GM12874 (cell line): ENCODE data around the gene SMIM12.

Source experiments
- TF ChIP-seq, protein P1 (sequence below): IDR thresholded peaks from 2 replicates; pipeline ENCODE4 v1.5.1; 2011; ENCODE audit warnings: low read depth, mild to moderate bottlenecking, control low read depth, low read length, moderate library complexity; ENCODE audit not compliant: insufficient read depth

SMIM12 gene

DNA sequence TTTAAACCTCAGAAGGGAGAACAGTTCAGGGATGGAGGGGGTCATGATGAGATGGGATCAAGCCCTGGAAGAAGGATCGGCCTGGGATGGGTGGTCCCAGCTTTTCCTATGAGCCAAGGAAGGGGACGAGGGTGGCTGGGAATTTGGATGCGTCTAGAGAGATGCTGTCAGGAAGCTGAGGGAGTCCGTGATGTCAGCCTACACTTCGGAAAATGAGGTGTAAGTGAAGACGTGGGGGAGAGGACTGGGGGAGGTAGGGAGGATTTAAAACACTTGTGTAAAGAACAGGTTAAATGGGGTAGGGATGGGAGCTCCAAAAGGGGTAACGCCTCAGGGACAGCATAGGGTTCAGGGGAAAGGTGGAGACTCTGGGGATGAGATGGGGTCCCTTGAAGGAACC is 42.4 kb upstream of the SMIM12 start:
- TF ChIP-seq, protein P1, sequence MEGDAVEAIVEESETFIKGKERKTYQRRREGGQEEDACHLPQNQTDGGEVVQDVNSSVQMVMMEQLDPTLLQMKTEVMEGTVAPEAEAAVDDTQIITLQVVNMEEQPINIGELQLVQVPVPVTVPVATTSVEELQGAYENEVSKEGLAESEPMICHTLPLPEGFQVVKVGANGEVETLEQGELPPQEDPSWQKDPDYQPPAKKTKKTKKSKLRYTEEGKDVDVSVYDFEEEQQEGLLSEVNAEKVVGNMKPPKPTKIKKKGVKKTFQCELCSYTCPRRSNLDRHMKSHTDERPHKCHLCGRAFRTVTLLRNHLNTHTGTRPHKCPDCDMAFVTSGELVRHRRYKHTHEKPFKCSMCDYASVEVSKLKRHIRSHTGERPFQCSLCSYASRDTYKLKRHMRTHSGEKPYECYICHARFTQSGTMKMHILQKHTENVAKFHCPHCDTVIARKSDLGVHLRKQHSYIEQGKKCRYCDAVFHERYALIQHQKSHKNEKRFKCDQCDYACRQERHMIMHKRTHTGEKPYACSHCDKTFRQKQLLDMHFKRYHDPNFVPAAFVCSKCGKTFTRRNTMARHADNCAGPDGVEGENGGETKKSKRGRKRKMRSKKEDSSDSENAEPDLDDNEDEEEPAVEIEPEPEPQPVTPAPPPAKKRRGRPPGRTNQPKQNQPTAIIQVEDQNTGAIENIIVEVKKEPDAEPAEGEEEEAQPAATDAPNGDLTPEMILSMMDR: no peak

DNA sequence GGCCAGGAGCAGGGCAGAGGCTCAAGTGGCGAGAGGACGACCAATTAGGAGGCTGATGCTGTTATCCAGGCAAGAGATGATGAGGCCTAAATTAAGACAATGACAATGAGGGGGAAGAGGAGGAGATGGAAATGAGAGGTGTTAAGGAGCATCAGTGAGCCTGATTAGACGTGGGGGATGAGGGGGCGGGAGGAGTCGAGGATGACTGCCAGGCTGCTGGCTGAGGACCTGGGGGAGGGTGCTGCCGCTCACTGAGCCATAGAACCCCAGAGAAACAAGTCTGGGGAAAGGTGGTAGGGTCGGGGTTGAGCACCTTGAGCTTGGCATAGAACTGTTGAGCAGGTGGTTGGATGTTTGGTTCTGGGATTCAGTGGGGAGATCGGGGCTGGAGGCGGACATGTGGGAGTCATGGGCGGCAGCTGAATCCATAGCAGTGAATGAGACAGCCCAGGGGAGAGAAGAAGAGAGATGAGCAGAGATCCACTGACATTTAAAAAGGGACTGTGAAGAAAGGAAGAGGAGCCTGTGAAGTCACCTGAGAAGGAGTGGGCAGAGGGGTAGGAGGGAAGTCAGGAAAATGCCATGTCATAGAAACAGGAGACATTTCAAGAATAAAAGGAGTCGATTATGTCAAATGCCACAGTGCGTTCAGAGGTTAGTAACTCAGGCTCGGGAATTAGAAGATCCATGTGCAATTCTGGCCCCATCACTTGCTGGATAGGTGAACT is 41.4 kb upstream of the SMIM12 start:
- TF ChIP-seq, protein P1: no peak

DNA sequence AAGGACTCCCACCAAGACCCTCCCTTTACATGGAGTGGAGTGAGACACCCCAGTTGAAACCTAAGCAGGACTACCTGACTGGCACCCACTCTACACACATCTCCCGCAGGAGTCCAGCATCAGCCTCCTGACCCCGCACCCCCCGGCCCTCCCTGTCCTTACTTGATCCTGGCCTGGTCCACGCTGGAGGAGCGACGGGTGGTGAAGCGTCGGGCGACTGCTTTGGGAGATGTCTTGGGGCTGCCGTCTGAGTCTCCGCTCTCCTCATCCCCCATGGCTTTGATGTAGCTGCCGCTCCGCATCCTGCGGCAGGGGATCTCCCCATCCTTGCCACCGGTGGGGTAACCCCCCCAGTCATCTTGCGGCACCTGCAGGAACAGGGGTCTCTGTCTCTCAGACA is 40.4 kb upstream of the SMIM12 start:
- TF ChIP-seq, protein P1: no peak

DNA sequence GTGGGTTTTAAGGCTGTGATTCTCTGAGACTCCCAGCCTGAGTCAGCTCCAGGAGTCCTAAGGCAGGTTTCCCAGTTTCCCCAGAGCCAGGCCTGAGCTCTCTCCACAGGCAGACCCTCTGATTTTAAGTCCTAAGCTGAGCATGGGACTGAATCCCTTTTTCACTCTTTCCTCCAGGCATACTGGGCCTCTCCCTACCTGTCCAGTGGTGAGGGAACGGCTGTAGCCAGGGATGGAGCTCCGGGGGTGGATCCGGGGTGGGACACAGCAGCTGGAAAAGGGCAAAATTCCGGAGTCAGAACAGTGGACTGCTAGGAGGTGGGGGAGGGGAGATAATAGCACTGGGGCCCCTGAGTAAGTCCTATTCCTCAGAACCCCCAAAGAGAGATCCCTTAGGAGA is 39.9 kb upstream of the SMIM12 start:
- TF ChIP-seq, protein P1: no peak

DNA sequence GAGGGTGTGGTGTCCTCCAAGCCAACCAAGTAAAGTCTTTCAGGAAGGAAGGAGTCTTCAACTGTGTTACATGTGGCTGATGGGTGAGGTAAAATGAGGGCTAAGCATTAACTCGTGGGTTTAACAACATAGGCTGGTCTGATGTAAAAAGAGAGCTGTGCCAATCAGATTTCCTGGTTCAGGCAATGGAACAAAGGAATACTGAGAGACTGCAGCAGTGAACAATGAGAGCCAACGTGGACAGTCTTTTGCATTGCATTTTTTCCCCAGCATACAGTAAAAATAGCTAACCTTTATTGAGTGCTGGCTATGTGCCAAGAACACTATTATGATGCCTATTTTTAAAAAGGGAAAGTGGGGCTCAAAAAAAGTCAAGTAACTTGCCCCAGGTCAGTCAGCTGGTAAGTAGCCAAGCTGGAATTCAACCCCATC is 38.8 kb upstream of the SMIM12 start:
- TF ChIP-seq, protein P1: no peak

DNA sequence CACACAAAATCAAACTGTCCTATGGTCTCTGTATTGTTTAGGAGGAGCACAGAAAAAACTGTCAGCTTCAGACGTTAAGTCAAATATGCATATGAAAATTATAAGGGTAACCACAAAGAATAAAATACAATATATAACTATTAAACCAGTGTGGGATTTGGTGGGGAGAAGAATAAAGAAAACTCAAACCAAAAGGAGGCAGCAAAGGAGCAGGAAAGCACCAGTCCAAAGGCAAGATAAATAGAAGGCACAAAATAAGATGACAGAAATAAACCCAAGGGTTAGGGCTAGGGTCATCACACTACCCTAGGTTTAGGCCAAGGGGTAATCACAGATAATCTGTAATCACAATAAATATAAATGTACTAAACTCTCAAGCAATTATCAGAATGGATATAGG is 37.1 kb upstream of the SMIM12 start:
- TF ChIP-seq, protein P1: no peak

DNA sequence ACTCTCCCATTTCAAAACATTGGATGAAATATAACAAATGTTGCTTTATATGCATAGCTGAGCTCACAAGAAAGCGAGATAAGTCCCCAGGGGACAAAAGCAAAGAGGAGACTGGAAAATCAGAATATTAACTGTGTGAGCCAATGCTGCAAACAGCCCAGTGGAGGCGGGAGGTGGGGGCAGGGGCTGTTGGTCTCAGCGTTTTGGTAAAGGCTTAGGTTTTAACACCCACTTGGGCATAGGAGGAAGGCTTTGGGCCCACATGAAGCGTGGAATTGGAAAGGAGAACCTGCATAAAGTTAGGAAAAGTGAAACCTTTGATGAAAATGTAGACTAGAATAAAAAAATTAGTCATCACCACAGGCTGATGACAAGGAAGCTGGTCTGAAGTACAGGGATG is 30.2 kb upstream of the SMIM12 start:
- TF ChIP-seq, protein P1: no peak

DNA sequence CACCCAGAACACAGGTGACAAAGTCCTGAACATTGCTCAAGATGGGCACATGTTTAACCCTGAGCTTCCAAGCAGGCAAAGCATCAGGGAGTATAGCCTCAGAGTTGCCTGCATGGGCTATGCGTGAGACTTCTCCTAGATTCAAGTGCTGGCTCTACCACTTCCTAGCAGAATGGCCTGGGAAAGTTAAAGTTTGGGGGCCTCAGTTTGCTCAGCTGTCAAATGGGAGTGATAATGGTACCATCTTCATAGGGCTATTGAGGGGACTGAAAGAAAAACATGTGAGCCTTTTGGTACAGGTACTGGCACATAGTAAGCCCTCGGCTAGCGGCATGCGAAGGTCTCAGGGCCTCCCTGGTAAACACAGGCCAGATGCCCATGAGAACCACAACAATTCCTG is 28.0 kb upstream of the SMIM12 start:
- TF ChIP-seq, protein P1: no peak
